Fibroblast of skin of right biceps (primary cell): ENCODE data around the gene TMEM126B.
"Not testable (repeated sequence)": the region's sequence is repeated elsewhere in the genome, so short reads cannot be mapped to it uniquely, and the experiment has no call there.

Source experiments
- DNase-seq: peaks from one replicate; pipeline ENCODE4 v3.0.0-alpha.2; 2013

The TMEM126B gene

GRCh38 chr11:85651118-85651517 lies 22.7 kb downstream of the TMEM126B start:
- no peak for DNase-seq

- DNase-seq = no peak
Observed at GRCh38 chr11:85652786-85653447, 24.5 kb downstream of the TMEM126B start.

- not testable (repeated sequence) for DNase-seq
Observed at GRCh38 chr11:85654343-85654742, 25.9 kb downstream of the TMEM126B start.

- no peak for DNase-seq
Observed at GRCh38 chr11:85656777-85657176, 28.4 kb downstream of the TMEM126B start.

- DNase-seq = no peak
Observed at GRCh38 chr11:85658180-85658579, 29.8 kb downstream of the TMEM126B start.

GRCh38 chr11:85661972-85662664 lies 33.7 kb downstream of the TMEM126B start:
- DNase-seq = no peak

GRCh38 chr11:85663080-85663752 lies 34.8 kb downstream of the TMEM126B start:
- DNase-seq = no peak

- peak; percentile 74 for DNase-seq
Observed at GRCh38 chr11:85663753-85664614, 35.6 kb downstream of the TMEM126B start.

- peak; percentile 96 for DNase-seq
Observed at GRCh38 chr11:85664615-85665481, 36.5 kb downstream of the TMEM126B start, which contains the start of gene CREBZF. CREBZF (minus strand) TSS chr11:85665129; CDS start chr11:85664875, 254 bp downstream.

GRCh38 chr11:85665733-85666132 lies 37.3 kb downstream of the TMEM126B start:
- DNase-seq = no peak

GRCh38 chr11:85666687-85667086 lies 38.3 kb downstream of the TMEM126B start:
- DNase-seq = no peak

GRCh38 chr11:85668157-85668556 lies 39.8 kb downstream of the TMEM126B start:
- no peak for DNase-seq

- not testable (repeated sequence) for DNase-seq
Observed at GRCh38 chr11:85670949-85671663, 42.7 kb downstream of the TMEM126B start.

- peak; percentile 88 for DNase-seq
Observed at GRCh38 chr11:85672105-85672902, 43.9 kb downstream of the TMEM126B start.

- DNase-seq = peak; percentile 75
Observed at GRCh38 chr11:85673393-85673792, 45.0 kb downstream of the TMEM126B start.

- no peak for DNase-seq
Observed at GRCh38 chr11:85679576-85679975, 51.2 kb downstream of the TMEM126B start.

GRCh38 chr11:85680897-85681296 lies 52.5 kb downstream of the TMEM126B start:
- DNase-seq = no peak

GRCh38 chr11:85682330-85683305 lies 54.2 kb downstream of the TMEM126B start:
- DNase-seq = peak; percentile 58
